ENCODE measurements around the gene HMX1. TPM values are rescaled to one million over a fixed set of nuclear protein-coding genes. Genes with fewer than 3 reads are reported as not detected.

Gene HMX1
- total RNA-seq, 1 experiment from 2014 or later: 0.20 TPM

DNA sequence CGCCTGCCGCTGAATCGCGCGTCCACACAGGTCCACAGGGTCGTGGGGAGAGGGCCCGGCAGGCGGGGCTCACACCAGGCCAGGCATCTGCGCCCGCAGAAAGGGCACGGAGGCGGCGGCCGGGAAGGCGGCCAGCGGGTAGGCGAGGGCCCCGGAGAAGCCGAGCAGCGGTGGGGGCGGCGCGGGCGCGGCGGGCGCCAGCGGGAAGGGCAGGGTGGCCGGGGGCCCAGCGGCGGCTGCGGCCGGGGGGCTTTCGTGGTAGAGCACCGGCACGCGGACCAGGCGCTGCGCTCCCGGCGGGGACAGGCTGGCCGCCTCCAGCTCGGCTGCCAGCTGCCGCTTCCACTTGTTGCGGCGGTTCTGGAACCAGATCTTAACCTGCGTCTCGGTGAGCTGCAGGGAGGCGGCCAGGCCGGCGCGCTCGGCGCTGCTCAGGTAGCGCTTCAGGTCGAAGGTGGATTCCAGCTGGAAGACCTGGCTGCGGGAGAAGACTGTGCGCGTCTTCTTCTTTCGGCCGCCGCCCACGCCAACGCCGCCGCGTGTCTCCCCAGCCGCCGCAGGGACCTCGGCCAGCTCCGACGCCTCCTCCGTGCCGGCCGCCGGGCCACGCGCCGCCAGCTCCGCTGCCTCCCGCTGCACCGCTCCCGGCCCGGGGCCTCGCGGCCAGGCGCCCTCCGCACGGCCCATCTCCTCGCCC is 3.9 kb downstream of the HMX1 start:
- H3K27ac Mint-ChIP-seq (ENCODE audit: unreplicated experiment): no peak overlapping the region
- H3K27me3 ChIP-seq (replicated peaks; ENCODE audit: control insufficient read depth, insufficient read depth, low read length): no peaks in the 10 kb centered on the region
- no TSS peak for BruUV-seq (replicated peaks)

DNA sequence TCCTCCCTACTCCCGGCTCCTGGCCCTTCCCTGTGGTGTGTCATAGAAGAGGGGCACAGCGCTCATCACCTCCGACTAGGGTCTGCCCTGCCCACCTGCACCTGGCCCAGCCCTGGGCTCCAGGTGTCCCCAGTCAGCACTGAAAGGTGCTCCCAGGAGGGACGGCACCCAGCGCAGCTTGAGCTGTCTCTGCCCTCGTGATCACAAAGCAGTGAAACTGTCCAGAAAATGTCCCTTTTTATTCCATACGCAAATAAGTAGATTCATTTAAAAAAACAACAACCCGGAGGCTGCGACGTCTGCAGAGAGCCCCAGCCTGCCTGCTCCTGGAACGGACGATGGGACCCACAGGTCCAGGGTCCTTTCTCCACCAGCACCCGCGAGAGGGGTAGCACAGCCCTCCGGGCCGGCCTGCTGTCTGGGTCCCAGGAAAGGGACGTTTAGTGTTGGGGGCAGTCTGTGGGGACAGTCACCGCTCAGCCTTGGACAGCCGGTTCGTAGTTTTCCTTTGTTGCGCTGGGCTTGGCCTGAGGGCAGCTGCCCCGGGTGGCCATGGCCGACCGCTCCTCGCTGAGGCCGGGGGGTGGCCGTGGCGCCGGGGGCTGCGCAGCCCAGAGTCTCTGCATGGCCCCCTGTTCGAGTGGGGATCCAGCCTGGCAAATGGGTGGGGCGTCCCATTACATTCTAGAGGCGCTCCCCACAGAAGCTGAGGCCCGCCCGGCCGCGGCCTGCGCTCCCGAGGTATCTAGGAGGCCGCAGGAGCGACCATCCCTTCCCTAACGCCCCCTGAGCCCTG is 4.6 kb downstream of the HMX1 start:
- BruUV-seq (replicated peaks): no TSS peak
- no peaks in the 10 kb centered on the region for H3K27me3 ChIP-seq (replicated peaks; ENCODE audit: control insufficient read depth, insufficient read depth, low read length)

More for the DNA sequence above, 3.9 kb downstream of the HMX1 start:
- Mint-ChIP-seq H3K36me3 (ENCODE audit: insufficient read depth, unreplicated experiment) (no peaks in the 10 kb centered on the region), H3K27me3 (ENCODE audit: insufficient read depth, unreplicated experiment) (peaks cover 21% of the 10 kb centered on the region), H3K9me3 (ENCODE audit: unreplicated experiment) (no peaks in the 10 kb centered on the region), H3K4me3 (ENCODE audit: unreplicated experiment) (no peak overlapping the region), H3K4me1 (ENCODE audit: low read depth, unreplicated experiment) (peaks cover 8% of the 10 kb centered on the region)
- no peaks in the 10 kb centered on the region for H3K9me3 ChIP-seq
- no peaks in the 10 kb centered on the region for H3K4me1 ChIP-seq
- ChIA-PET CTCF (no interaction called here), POLR2A (no interaction called here)
- DNase-seq: no peak
- H3K4me3 ChIP-seq (ENCODE audit: low read depth, low read length): no peak overlapping the region
- no peaks in the 10 kb centered on the region for H3K36me3 ChIP-seq (ENCODE audit: control insufficient read depth, insufficient read depth, low read length)
- TF ChIP-seq, protein P1, sequence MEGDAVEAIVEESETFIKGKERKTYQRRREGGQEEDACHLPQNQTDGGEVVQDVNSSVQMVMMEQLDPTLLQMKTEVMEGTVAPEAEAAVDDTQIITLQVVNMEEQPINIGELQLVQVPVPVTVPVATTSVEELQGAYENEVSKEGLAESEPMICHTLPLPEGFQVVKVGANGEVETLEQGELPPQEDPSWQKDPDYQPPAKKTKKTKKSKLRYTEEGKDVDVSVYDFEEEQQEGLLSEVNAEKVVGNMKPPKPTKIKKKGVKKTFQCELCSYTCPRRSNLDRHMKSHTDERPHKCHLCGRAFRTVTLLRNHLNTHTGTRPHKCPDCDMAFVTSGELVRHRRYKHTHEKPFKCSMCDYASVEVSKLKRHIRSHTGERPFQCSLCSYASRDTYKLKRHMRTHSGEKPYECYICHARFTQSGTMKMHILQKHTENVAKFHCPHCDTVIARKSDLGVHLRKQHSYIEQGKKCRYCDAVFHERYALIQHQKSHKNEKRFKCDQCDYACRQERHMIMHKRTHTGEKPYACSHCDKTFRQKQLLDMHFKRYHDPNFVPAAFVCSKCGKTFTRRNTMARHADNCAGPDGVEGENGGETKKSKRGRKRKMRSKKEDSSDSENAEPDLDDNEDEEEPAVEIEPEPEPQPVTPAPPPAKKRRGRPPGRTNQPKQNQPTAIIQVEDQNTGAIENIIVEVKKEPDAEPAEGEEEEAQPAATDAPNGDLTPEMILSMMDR (IDR thresholded peaks at IDR 0.05; ENCODE audit: insufficient read depth in 1 of 2, low read depth in 1 of 2, low read length in 1 of 2, severe bottlenecking in 1 of 2, unreplicated experiment in 1 of 2): no peak
- intact Hi-C loops (cut with micrococcal nuclease; ENCODE audit: unreplicated experiment): no loop called here

GRCh38 chr4:8866421-8866820 is 5.2 kb downstream of the HMX1 start:
- no peak overlapping the region for H3K4me3 ChIP-seq (ENCODE audit: low read depth, low read length)
- intact Hi-C loops (cut with micrococcal nuclease; ENCODE audit: unreplicated experiment): no loop called here
- CTCF ChIA-PET: no interaction called here
- Mint-ChIP-seq H3K9me3 (ENCODE audit: unreplicated experiment) (no peaks in the 10 kb centered on the region), H3K36me3 (ENCODE audit: insufficient read depth, unreplicated experiment) (no peaks in the 10 kb centered on the region), H3K27me3 (ENCODE audit: insufficient read depth, unreplicated experiment) (peaks cover 21% of the 10 kb centered on the region), H3K27ac (ENCODE audit: unreplicated experiment) (no peak overlapping the region), H3K4me1 (ENCODE audit: low read depth, unreplicated experiment) (peaks cover 8% of the 10 kb centered on the region), H3K4me3 (ENCODE audit: unreplicated experiment) (no peak overlapping the region)
- no TSS peak for BruUV-seq (replicated peaks)
- H3K9me3 ChIP-seq: no peaks in the 10 kb centered on the region
- no peak for DNase-seq
- H3K4me1 ChIP-seq: no peaks in the 10 kb centered on the region
- TF ChIP-seq, protein P1 (IDR thresholded peaks at IDR 0.05; ENCODE audit: insufficient read depth in 1 of 2, low read depth in 1 of 2, low read length in 1 of 2, severe bottlenecking in 1 of 2, unreplicated experiment in 1 of 2): no peak
- POLR2A ChIA-PET: no interaction called here
- no peaks in the 10 kb centered on the region for H3K27me3 ChIP-seq (replicated peaks; ENCODE audit: control insufficient read depth, insufficient read depth, low read length)
- no peaks in the 10 kb centered on the region for H3K36me3 ChIP-seq (ENCODE audit: control insufficient read depth, insufficient read depth, low read length)

More for the DNA sequence above, 4.6 kb downstream of the HMX1 start:
- ChIA-PET CTCF (no interaction called here), POLR2A (no interaction called here)
- no peak overlapping the region for H3K4me3 Mint-ChIP-seq (ENCODE audit: unreplicated experiment)
- no peaks in the 10 kb centered on the region for H3K4me1 ChIP-seq
- DNase-seq: no peak
- intact Hi-C loops (cut with micrococcal nuclease; ENCODE audit: unreplicated experiment): no loop called here
- no peak overlapping the region for H3K4me3 ChIP-seq (ENCODE audit: low read depth, low read length)
- peaks cover 8% of the 10 kb centered on the region for H3K4me1 Mint-ChIP-seq (ENCODE audit: low read depth, unreplicated experiment)
- H3K9me3 ChIP-seq: no peaks in the 10 kb centered on the region
- no peak overlapping the region for H3K27ac Mint-ChIP-seq (ENCODE audit: unreplicated experiment)
- peaks cover 21% of the 10 kb centered on the region for H3K27me3 Mint-ChIP-seq (ENCODE audit: insufficient read depth, unreplicated experiment)
- H3K36me3 ChIP-seq (ENCODE audit: control insufficient read depth, insufficient read depth, low read length): no peaks in the 10 kb centered on the region
- no peaks in the 10 kb centered on the region for H3K36me3 Mint-ChIP-seq (ENCODE audit: insufficient read depth, unreplicated experiment)
- H3K9me3 Mint-ChIP-seq (ENCODE audit: unreplicated experiment): no peaks in the 10 kb centered on the region
- TF ChIP-seq, protein P1 (IDR thresholded peaks at IDR 0.05; ENCODE audit: insufficient read depth in 1 of 2, low read depth in 1 of 2, low read length in 1 of 2, severe bottlenecking in 1 of 2, unreplicated experiment in 1 of 2): no peak

All from Caco-2 (cell line).